ENCODE data around the gene AGPAT2.
"Not testable (repeated sequence)": the region's sequence is repeated elsewhere in the genome, so short reads cannot be mapped to it uniquely, and the experiment has no call there.

AGPAT2 gene

DNA sequence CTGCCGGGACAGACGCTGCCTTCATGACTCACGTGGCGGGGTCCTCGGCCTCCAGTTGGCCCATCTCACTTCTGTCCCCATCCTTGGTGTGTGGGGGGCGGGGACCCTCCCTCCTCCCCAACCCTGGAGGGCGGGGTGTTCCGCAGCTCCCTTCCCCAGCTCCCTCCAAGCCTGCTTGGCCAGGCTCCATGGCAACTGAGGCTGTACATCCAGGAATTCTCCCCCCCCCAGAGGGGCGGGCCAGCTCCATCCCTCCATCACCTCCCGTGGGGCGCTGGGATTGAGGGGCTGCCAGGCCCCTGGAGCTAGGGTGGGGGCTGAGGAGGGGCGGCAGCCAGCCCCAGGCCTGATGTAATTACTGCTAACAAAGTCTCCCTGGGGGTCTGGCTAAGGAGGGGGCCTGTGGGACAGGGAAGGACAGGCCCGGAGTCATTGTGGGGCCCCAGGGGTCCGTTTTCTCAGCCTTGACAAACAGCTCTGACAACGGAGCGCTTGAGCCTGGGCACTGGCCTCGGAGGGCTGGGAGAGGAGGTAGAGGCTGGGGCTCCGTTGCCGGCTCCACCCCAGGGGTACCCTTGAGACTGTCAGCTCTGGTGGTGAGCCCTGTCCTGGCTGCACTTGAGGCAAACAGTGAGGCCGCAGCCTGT, 33.1 kb upstream of the AGPAT2 start:
- DNase-seq, result peak; percentile 9

DNA sequence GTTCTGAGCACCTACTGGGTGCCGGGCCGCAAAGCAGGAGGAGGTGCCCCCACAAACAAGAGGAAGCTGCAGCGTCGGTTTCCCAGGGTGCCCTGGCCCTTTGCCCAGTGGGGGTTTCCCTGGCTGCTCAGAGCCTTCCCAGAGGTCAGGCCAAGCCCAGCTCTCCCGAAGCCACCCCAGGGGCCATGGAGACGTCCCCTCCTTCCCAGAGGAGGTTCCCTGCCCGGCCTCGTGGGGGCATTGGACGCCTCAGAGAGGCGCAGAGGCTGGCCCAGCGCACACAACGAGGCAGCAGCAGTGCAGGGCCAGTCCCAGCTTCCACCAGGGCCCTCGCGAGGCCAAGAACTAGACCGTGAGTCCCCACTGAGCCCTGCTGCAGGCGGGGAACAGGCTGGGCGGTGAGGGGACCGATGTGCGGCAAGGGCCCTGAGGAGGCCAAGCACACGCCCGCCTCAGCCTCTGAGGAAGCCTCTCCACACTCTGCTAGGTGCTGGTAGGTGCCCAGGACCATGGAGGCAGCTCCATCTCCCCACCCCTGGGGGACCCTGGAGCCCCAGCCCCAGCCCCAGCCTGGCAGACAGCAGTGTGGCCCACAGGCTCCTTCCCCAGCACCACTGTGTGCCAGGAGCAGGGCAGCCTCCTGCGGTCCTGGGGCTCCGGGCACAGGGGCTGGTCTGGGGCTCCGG, 32.1 kb upstream of the AGPAT2 start:
- no peak for DNase-seq

DNA sequence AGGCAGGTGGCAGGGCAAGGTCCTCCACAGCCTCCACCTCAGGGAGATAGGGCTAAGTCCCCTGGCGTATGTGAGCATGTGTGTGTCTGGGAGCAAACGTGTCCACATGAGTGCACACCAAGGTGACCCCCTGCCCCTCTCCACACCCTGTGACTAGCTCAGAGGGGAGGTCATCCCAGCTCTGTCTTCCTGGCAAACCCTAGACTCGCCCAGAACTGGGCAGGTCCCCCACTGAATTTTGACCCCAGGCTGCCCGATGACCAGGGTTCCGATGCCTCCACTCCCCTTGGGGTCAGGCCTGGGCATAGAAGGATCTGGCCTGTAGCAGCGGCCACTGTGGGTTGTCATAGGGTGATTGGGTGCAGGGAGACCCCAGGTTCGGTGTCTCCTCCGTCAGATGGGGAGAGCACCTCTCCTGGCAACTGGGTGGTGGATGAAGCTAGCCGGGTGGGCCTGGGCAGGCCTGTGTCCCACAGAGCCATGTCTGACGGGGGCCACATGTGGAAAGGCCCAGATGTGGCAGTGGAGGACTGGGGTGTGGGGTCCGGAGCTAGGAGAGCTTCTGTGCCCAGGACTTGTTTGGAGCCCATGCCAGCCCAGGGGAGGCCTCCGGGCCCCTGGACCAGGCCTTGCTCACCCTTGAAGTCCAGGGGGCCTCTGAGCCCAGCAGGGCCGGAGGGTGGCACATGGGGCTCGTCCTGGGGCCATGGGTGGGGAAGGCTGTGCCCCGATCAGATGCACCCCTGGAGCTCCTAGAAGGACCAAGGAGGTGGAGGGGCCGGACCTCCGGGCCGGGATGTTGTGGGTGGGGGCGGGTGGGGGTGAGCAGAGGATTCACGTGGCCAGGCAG, 31.3 kb upstream of the AGPAT2 start:
- DNase-seq, result no peak

DNA sequence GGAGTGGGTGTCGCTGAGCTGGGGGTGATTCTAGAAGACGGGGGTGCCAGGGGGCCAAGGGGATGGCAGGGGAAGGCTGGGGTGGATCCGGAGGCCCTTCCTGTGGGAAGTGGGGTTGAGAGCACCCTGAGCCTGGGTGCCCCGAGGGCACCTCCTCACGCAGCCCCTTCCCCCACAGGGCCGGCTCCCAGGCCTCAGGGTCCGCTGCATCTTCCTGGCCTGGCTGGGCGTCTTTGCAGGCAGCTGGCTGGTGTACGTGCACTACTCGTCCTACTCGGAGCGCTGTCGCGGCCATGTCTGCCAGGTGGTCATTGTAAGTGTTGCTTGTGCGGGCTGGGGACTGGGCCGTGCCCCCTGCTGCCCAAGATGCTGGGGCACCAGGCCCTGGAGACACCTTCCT, 30.1 kb upstream of the AGPAT2 start:
- DNase-seq, result no peak

DNA sequence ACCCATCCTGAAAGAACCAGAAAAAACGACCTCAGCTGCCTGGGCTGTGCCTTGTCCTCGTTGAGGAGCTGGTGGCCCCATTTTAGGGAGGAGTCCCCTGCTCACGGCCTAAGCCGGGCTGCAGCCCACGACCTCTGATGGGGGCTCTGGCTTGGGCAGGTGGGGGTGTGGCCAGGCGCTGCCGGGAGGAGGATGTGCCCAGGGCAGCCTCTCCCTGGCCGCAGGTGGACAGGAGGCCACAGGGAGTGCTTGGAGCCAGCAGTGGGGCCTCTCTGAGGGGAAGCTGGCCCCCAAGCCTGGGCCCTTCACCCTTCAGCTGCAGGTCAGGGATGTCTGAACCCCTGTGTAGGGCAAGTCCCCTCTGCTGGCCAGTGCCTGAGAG, 27.6 kb upstream of the AGPAT2 start:
- DNase-seq, result no peak

DNA sequence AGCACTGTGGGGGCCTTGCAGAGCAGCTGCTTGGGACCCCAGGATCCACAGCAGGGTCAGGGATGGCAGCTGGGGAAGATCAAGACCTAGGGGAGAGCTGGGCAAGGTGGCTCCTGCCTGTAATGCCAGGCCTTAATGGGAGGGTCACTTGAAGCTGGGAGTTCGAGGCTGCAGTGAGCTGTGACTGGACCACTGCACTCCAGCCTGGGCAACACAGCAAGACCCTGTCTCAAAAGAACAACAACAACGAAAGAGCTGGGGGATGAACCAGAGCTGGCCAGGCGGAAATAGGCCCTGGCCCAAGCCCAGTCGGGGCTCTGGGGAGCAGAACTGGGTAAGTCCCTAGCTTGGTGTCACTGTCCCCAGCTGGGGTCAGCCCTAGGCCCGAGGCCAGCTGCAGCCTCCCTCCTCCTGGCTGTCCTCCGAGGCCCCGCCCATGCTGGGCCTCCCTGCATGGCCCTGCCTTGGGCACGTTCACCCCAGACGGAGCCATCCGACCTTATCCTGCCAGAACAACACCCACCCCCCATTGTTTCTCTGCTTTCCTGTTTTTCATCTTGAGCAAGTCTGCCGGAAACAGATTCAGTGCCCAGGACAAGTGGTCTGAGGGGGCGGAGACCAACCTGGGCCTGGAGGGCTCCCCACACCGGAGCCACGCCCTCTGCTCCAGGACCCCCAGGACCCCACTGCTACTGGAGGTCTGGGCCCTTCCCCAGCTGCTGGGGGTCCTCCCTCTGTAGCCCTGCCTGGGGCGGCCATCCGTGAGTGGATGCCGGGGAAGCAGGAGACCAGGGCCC, 27.0 kb upstream of the AGPAT2 start:
- DNase-seq, result no peak

DNA sequence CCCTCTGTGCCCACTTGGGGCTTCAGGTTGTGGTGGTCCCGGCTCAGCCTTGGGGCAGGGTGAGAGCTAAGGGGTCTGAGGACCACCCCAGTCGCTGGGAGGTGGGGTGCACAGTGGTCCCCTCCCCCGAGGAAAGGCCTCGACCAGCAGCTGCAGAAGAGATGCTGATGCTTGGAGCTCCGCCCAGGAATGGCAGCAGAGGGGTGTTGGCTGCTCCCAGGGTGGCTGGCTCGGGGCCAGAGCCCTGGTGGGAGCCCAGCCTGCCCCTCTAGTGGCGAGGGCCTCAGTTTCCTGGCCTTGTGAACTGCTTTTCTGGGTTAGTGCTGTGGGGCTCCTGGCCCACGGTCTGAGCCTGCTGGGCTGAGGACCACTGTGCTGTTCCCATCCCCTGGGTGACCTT, 26.3 kb upstream of the AGPAT2 start:
- DNase-seq, result no peak

DNA sequence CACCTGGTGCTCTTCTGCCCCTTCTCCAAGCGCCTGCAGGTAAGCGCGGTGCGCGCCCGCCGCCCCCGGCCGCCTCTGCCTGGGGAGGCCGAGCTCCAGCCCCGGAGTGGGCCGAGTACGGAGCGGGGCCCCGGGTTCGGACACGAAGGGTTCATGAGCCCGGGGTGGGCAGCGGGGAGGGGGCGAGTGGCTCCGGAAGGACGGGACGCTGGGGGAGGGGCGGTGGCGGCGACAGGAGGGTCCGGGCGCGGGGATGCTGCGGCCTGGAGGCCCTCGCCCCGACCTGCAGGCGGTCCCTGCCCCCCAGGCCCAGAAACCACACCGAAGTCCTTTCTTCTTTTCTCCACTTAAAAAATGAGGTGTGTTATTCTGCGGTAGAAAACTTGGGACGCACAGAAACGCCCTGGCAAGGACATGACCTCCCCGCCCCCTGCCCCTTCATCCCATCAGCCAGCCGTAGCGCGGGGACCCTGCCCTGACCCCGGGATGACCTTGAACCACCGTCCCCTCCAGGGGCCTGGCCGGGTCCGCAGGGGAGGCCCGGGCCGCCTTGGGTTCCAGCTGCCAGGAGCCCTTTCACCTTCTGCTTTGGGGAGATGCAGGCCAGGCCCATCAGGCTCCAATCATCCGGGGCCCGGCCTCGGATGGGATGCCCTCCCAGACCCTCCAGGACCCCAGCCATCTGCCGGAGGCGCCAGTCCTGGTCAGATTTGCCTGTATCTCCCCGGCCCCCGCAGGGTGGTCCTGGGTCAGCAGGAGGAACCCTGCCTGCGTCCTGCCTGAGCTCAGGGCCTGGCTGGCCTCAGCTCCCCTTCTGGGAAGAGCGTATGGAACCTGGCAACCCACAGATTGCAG, 25.7 kb upstream of the AGPAT2 start:
- no peak for DNase-seq

DNA sequence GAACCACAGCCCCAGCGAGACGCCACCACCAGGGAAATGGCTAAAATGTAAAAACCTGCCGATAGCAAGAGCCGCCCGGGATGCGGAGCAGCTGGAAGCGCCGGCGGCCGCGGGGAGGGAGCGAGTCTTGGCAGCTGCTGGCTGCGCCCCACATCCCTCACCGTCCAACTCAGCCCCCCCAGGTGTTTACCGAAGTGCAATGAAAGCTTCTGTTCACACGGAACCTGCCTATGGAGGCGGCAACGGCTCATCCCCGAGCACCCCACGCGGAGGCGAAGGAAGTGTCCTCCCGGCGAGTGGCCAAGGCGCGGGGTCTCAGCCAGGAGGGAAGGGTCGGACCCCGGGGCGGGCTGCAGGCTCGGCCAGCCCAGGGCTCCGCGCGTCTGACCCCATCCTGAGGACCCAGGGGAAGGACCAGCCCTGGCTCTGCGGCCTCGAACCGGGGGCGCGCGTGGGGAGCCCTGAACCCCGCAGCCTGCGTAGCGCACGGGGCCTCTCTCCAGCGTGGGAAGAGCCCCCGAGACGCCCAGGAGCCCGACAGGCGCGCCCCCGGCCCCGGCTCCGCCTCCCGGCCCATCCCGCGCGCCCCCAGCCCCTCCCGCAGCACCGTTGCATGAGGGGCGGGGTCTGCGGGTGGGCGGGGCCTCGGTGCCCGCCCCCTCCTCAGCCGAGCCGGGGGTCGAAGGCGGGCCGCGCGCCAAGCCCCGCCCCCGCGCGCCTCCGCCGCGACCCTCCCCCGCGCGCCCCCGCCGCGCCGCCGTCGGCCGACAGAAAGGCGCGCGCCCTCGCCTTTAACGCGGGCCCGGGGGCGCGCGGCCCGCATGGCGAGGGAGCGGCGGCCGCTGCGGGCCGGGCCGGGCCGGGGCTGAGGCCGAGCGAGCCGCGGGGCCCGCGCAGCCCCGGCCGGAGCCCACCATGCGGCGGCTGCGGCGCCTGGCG, 24.8 kb upstream of the AGPAT2 start, which contains the start of gene DIPK1B:
DIPK1B (plus strand) TSS at position 822 of the 939 bp plus-strand sequence; CDS start at position 916, 94 bp downstream.
- no peak for DNase-seq

DNA sequence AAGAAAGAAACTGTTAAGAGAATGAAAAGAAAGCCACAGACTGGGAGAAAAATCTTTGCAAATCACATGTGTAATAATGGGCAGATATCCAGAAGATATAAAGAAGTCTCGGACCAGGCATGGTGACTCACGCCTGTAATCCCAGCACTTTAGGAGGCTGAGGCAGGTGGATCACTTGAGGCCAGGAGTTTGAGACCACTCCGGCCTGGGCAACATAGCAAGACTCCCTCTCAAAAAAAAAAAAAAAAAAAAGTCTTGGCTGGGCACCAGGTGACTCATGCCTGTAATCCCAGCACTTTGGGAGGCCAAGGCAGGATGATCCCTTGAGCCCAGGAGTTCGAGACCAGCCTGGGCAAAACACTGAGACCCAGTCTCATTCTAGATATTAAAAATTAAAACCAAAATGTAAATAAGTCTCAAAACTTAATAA, 24.0 kb upstream of the AGPAT2 start:
- peak; percentile 50 for DNase-seq

DNA sequence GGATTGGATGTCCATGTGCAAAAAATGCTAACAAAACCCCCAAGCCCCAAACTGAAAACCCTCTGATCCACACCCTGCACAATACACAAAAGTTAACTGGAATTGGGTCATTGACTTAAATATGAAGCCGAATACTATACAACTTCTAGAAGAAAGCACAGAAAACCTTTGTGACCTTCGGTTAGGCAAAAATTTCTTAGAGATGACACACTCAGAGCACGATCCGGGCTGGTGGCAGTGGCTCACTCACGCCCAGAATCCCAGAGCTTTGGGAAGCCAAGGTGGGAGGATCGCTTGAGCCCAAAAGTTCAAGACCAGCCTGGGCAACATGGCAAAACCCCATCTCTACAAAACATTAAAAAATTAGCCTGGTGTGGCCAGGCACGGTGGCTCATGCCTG, 23.3 kb upstream of the AGPAT2 start:
- DNase-seq, result no peak

DNA sequence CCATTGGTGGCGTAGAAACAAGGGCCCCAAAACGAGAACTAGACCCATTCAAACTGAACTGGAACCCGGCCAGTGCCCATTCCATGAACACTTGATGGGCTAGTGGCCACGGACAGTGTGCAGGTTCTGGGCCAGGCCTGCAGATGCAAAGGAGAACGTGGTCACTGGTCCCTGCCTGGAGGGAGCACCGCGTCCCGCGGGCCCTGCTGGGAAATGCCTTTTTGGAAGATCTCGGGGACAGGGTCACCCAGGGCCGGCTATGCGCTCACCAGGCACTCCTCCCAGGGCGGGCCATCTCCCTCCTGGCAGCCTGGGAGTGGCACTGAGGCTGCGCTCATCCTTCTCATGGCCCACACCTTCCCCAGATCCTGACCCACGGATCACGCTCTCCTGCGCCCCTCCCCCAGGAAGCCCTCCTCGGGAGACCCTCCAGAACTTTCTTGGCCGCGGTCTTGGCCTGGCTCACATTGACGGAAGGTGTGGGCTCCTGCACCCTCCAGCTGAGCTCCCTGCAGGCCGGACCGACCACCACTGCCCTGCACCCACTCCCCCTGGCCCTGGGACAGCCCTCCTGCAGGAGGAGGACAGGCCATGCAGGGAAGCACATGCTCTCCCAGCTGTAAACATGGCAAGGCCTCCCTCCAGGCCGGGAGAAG, 22.3 kb upstream of the AGPAT2 start:
- no peak for DNase-seq

DNA sequence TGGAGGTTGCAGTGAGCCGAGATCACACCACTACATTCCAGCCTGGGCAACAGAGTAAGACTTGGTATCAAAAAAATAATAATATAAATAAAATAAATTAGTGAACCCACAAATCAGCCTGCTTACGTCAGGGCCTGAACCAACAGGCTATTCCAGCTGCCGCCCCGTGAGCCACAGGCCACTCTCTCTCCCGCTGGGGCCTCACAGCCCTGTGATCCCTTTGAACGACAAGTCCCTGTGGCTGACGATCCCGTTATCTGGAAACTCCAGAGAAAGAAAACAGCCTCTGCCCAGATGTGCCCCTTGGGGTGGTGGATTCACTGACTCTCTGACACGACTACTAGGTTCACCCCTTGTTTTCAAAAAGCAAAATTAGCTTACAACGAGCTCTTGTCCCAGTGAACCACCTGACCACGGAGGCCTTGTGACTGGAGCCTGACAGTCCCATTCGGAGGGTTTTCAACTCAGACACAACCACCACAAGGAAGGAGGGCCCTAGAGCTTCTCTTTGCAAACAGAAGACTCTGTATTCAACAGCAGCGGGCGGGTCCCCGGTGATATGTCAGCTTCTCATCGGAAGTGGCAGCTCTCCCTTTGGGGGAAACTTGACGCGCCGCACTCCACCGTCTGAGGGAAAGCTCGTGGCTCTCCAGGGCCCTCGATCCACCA, 20.7 kb upstream of the AGPAT2 start:
- no peak for DNase-seq

DNA sequence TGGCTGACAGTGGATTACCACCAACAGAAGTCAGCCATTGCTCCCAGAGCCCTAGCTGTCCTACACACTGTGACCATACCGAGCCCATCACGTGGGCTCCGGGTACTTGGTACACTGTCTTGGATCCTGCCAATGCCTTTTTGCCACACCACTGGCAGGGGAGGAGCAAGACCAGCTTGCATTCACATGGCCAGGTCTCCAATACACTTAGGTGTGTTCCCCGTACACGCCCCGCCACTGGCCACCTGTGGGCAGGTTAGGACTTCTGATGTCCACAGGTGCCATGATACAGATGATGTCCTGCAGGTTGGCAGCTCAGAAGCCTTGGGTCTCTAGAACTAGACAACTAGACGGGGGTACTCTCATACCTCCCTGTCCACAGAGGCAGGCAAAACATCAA, 19.8 kb upstream of the AGPAT2 start:
- DNase-seq, result no peak

DNA sequence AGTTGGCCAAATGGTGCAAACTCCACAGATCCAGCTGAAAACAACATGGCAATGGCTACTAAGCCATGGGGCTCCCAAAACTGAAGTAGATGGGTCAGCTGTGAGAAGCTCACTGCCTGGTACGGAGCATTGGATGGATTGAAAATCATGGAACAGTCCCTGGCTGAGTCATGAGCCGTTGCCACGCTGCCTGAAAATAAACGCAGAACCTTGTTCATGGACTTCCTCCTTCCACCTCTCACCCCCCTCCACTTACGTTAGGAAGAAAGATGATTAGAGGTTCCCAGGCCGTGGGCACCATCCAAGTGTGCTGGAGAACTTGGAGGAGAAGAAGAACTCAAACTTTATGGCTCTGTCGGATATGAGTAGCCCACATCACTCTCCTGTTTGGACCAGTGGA, 18.3 kb upstream of the AGPAT2 start:
- DNase-seq, result no peak

DNA sequence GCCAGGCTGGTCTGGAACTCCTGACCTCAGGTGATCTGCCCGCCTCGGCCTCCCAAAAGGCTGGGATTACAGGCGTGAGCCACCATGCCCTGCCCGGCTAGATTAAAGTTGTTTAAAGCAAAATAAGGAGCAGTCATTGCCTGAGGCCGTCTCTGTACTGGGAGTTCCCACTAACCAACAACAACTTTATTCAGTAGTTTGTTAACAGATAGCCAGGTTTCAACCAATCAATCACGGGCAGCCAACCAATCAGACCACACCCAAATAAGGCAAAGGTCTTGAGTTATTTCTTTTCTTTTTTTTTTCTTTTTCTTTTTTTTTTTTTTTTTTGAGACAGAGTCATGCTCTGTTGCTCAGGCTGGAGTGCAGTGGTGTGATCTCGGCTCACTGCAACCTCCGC, 17.5 kb upstream of the AGPAT2 start:
- DNase-seq, result not testable (repeated sequence)

DNA sequence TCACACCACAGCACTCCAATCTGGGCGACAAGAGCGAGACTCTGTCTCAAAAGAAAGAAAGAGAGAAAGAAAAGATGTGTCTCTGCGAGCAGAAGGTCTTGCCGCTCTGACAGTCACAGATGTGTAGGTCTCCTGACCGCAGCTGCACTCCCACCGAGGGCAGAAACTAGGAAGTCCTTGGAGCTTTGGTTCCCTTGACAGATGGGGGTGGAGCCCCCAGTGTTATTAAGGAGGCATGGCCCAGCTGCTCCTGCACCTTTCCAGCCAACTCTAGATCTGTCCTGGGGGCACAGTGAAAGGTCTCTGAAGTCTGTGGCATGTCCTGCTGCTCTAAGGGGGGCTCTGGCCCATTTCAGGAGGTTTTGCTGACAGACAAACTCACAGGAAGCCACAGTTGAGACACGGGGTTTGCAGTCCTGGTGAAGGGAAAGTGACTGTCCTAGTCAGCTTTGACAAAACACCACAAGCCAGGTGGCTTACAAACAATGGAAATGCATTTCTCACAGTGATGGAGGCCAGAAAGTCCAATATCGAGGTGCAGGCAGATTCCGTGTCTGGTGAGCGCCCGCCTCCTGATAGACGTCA, 16.1 kb upstream of the AGPAT2 start:
- no peak for DNase-seq

DNA sequence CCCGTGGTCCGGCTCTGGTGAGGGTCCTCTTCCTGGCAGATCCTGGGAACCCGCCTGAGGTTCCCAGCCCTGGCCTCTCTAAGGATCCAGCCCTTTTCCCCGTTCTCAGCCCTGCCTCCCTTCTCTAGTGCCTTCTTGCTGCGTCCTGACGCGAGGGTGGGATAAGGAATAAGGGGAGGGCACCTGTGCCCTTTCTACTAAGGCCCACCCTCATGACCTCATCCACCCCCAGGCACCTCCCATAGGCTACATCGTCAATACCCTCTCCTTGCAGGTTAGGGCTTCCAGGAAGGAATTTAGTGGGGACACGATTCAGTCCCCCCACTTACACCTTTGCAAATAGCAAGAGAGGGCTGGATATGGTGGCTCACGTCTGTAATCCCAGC, 14.4 kb upstream of the AGPAT2 start:
- no peak for DNase-seq

DNA sequence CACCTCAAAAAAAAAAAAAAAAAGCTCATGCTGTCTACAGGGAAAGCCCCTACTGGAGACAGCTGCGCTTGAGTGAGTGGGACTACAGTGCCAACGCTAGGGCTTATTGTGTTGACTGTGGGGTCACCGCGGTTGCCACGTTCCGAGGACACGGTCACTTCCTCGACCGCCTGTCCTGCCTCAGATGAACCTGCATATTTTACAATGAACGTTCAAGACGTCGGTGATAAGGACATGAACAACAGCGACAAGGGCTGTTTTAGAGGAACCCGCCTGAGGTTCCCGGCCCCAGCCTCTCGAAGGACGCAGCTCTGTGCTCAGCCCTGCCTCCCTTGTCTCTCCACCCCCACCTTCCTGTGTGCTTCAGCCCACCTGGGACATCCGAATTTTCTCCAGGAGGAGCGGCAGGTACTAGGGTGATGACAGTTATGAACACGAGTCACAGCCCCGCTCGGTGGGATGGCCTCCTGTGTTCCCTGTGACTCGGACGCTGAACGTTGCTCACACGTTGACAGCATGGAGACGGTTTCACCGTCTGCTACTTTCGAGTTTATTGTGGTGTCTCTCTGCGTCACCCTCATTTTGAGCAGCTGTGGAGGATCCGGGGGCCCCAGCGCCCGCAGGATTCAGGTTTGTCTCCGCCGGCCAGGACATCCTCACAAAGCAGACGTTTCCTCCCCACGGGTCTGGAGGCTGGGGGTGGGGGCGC, 13.9 kb upstream of the AGPAT2 start:
- no peak for DNase-seq
